Measurements from ENCODE around the gene CNTN4.

- TF ChIP-seq EZH2 (IDR thresholded peaks at IDR 0.05; ENCODE audit: borderline replicate concordance, low read depth, low read length, severe bottlenecking) (no peak), CTCF (IDR thresholded peaks at IDR 0.05; ENCODE audit: borderline replicate concordance, extremely low read depth, low read length, poor library complexity, severe bottlenecking) (no peak)
Observed at GRCh38 chr3:3038201-3038991, 939.7 kb downstream of the CNTN4 start.

Data from DND-41 (cell line).